Activated CD4-positive, alpha-beta T cell treated with anti-CD3 and anti-CD28 coated beads for 4 hours (primary cell): ENCODE results near the gene RPRD1B.

Source experiments
- DNase-seq, 2 donors: peaks; one replicate each; pipeline ENCODE4 v3.0.0-alpha.2; 2020

RPRD1B gene

GRCh38 chr20:38125157-38126056 is 91.9 kb downstream of the RPRD1B start:
- no peak for DNase-seq

DNA sequence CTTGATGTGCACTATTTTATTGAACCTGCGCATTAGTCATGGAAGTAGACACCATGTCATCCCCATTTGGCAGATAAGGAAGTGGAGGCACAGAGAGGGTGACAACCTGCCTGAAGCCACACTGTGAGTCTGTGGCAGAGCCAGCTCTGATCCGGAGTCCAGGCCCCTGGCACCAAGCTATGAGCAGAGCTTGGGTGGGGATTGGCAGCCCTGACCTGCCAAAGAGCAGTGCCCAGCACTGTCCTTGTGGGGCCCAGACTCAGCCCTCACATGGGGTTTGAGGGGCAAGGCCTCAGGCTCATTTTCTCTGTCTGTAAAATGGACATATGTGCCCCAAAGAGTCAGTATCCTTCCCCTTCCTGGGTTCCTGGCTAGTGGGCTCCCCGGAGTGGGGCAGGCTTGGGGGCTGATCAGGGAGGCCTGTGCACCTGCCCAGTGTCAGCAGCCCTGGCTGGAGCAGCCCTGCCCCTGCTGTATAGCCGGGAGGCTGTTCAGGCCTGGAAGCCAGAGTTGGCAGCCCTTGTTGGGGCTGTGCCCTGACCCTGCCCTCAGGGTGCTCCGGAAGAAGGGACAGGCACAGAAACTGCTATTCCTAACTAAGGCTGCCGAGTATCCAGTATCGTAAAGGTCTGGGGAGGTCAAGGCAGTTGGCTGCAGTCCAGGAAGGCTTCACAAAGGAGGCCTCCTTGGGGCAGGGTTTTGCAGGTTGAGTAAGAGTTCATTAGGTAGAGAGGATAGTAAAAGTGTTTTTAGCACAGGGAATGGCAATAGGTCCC is 92.8 kb downstream of the RPRD1B start:
- DNase-seq = no peak

- DNase-seq = no peak
These were observed 93.5 kb downstream of the RPRD1B start for GRCh38 chr20:38126932-38127621.

DNA sequence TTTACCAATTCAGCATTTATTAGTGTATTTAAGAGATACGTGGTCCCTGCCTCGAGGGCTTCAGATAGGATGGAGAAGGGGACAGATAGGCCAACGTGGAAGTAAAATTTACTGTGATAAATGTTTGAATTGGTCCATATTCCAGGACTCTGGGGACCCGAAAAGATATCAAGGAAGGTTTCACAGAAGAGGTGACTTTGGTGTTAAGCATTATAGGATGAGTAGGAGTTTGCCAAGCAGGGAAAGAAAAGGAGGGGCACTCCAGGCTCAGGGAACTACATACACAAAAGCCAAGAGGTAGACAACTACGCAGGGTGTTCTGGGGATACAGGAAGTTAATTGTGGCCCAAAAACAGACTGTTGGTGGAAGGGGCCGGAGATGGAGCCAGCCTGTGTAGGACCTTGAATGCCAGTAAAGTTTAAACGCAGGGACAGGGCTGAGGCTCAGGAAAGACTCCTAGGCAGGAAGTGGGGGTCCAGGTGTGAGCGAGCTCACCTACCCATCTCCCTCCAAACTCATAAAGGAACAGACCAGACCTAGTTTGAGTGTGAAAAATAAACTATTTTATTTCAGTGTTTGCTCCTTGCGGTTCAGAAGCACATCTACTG is 94.5 kb downstream of the RPRD1B start:
- no peak for DNase-seq

DNA sequence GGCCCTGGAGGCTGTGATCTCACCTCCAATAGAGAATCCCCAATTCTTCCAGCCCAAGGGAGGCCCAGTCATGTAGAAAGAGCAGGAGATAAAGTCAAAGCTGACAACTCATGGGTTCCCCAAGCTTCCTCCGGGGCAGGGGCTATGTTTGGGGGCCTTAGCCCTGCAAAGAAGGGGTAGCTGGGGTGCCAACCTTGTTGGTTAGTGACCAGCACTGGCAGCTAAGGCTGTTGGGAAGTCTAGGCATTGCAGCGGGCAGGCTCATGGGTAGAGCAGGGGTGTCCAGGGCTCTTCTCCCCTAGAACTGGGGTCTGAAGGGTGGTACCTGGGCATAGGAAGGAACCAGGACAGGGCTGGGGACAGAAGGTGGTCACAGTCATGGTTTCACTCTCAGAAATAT is 95.1 kb downstream of the RPRD1B start:
- no peak for DNase-seq

DNA sequence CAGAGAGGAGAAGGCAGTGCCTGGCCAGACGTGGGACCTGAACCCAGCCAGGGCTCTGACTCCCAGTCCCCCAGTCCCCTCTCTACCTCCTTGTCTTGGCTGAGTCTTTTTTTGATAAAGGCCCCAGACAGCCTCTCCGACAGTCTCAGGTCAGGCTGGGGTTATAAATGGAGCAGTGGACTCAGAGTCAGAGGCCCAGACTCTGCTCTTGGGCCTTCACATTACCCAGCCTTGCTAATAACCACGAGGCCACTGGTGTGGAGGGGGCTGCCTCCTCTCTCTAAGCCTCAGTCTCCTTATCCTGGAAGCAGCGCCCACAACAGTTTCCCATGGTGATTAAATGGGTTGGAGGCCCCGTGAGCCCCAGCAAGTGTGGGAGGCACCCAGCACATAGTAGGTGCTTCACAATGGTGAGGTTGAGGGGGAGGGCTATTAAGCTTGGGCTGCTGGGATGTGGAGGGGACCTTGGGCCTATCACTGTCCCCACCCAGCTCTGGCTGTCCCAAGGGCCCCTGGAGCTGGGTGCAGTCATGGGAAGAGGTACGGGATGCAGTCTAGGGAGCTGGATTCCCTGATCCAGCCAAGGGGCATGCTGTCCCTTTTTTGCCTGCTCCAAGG is 95.8 kb downstream of the RPRD1B start:
- DNase-seq = no peak

DNA sequence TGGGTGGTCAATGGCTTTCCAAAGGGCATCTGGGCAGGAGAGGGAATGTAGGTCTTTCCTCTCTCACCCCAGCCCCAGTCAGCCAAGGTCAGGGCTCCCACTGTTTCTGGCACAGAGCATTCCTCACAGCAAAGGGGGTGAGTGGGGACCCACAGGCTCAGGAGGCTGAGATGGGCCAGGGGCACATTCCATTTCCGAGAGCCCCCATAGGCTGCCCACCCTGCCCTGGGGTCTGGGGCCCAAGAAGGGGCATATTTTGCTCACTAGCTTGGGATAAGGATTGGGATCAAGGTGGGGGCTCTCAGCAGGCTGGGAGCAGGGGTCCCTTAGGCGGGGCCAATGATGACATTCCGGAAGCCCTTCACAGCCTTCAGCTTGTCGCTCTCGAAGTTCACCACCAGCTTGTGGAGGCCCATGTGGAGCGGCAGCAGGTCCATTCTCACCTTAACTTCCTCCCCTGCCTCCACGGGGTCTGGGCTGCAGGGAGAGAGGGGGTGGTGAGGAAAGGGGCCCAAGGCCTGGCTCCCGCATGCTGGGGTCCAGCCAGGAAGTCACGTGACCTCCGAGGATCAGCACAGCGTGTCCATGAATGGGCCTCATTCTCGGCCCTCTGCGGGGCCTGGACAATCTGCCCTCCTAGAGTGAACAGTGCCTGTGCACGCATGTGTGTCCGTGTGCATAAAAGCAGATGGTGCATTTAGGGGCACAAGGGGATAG is 96.5 kb downstream of the RPRD1B start:
- no peak for DNase-seq

DNA sequence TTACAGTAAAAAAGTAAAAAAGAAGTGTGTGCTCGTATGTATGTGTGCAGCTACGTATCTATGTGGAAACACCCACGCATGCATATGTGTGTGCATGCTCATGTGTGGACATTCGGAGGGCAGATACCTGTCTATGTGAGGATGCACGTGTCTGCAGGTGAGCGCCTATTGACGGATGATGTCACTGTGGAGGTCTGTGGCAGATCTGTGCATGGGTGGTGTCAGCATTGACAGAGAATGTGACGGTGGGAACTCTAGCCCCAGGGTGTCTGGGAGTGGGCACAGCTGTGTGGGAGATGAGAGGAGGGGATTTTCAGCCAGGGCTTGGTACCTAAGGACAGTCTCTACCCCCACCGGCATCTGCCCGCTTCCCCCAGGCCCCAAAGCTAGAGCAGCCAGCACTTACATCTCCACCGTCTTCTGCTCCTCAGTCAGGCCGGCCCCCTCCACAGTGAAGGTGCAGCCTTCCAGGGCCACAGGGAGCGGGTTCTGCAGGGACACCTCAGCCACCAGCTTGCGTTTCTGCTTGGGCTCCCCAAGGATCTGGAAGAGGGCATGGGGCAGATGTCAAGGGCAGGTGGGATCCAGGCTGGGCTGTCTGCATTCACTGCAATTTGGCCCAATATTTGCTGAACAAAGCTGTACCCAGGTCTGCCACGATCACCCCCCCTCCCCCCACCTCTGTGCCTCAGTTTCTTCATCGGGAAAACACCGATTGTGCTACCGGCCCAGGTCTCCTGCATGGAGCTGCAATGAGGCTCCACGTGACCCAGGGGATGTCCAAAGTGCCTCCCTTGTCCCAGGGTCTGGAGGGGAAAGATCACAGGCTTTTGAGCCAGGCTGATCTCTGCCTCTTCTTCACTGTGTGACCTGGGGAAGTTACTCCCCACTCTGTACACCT is 97.4 kb downstream of the RPRD1B start:
- no peak for DNase-seq

DNA sequence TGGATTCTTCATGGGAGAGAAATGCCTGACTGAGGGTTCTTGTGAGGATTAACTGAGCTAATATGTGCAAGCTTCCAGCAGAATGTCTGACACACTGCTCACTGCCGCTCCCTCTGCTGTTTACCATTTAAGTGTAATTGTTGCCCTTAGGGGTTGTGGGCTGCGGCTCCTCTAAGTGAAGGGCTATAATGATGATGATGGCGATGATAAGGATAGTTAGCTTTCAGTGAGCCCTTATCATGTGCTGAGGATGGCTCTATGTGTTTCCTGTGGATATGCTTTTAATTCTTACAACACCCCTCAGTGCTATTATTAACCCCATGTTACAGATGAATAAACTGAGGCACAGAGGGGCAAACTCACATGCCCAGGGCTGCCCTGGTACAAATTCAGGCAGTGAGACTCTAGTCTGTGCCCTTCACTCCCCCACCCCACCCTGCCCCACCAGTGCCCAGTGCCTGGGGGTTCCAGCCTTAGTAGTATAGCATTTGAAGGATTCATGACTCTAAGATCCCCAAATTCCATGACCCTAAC is 98.1 kb downstream of the RPRD1B start:
- no peak for DNase-seq

DNA sequence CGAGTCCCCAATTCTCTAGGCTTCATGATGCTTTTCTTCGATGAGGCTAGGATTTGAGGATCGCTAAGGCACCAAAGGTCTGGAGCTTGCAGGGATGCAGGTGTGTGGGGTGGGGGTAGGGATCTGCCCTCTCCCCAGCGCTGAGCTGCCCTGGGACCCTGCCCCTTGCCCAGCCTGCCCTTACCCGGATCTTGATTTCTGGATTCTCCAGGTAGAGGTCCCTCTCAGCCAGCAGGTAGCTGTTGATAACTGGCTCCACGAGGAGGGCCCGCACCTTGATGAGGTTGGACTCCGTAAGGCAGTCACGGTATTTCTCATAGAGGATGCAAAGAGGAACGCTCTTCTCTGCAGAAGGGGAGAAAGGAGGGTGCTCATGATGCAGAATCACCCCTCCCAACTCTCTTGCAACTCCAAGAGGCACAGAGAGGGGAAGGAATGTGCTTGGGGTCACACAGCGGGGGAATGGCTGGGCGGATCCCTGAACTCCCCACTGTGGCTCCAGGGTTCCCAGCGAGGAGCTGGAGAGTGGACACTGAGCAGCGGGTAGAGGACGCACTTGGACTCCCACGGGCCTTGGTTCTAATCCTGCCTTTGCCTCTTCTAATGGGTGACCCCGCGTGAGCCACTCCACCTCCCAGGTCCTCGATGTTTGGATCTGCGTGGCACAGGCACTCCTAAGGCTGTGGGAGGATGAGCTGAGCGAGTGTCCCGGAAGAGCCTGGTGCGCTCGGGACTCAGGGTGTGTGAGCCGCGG is 98.8 kb downstream of the RPRD1B start:
- DNase-seq = no peak

DNA sequence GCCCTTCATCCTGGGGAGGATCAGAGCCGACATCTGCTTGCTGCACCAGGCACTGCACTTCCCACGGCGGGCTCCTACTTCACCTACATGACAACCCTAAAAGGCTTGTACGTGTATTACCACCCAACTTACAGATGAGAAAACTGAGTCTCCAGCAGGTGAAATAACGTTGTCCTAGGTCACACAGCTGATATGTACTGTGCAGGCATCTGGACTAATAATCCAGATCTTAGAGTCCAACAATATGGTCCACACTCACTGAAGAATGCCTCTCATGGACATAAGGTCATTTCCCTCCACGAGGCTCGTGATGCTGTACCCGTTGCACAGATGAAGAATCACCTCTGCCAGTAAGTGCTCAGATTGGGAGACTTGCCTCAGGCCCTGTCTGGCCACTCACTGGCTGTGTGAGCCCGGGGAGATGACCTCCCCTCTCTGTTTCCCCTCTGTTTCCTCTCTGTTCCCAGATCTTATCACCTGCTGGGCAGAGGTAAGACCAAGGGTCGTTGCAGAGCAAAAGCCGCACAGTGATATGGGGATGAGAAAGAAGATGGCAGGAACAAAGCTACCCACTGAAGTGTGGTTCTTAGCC is 99.5 kb downstream of the RPRD1B start:
- DNase-seq = no peak

DNA sequence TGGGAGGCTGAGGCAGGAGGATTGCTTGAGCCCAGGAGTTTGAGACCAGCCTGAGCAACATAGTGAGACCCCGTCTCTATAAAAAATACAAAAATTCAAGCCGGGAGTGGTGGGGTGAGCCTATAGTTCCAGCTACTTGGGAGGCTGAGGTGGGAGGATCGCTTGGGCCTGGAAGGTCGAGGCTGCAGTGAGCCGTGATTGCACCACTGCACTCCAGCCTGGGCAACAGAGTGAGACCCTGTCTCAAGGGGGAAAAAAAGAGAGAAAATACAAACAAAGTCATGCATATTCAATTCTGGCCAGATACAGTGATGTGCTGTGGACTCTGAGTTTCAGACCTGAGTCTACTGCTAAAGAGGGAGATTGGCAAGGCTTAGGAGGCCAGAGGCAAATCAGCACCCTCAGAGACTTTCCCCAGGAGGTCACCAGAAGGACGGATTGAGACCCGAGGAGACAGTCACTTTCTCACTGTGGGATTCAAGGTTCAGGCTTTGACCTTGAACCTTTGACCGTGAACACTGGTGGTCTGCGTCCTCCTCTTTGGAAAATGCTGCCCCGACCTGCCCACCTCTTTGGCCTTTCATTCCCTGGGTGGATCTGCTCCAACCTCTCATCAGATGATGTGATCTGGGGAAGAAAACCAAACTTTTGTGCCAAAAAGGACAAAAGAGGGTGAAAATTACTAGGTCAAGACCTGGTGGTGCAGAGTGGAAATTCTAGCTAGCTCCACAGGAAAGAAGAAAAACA is 100.3 kb downstream of the RPRD1B start:
- no peak for DNase-seq

DNA sequence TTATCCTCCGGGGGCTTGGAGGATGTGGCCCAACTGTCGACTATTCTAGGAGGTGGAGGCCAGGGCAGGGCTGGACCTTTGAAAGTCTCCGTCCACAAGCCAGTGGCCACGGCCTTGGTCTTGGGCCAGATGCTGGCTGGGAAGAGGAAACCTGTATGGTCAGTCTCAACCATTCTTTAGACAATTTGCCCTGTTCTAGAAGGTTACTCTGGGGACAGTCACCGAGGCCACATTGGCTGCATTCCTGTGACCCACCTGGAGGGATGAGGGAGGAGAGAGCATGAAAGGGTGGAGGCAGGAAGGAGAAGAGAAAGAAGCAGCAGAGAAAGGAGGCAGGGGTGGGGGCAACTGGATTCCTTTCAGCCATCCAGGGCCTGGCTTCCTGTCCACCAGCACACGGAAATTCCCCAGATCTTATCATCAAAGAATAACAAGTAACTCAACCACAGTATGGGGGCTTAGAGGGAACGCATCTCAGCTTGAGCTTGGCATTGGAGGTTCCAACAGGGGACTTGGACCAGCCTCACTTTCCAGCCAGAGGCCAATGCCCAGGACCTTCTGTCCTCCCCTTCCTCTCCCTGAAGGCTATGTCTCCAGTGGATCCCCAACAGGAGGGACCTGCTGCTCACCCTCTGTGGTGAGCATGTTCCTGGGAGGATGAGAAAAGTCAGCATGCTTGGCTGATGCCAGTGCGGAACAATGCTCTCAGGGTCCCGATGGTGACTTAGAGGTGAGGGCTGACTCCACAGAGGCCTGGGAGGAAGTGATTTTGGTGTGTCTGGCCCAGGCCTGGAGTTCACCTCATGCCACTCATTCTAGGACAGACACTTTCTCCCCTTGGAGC is 101.1 kb downstream of the RPRD1B start:
- no peak for DNase-seq

DNA sequence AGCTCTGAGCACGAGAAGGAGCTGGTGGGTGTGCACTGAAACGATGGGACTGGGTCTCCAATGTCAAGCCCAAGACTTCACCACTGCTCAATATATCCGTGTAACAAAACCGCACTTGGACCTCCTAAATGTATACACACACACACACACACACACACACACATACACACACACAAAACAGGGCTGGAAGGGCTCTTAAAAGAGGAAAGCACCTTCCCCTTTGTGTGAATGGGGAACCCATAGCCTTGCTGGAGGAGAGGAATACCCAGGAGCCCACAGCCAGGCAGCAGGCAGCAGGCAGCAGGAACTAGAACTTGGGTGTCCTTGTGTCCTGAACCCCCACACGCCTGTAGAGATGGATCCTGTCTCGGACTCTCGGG is 101.7 kb downstream of the RPRD1B start:
- DNase-seq = no peak

GRCh38 chr20:38135651-38136420 is 102.3 kb downstream of the RPRD1B start:
- no peak for DNase-seq

DNA sequence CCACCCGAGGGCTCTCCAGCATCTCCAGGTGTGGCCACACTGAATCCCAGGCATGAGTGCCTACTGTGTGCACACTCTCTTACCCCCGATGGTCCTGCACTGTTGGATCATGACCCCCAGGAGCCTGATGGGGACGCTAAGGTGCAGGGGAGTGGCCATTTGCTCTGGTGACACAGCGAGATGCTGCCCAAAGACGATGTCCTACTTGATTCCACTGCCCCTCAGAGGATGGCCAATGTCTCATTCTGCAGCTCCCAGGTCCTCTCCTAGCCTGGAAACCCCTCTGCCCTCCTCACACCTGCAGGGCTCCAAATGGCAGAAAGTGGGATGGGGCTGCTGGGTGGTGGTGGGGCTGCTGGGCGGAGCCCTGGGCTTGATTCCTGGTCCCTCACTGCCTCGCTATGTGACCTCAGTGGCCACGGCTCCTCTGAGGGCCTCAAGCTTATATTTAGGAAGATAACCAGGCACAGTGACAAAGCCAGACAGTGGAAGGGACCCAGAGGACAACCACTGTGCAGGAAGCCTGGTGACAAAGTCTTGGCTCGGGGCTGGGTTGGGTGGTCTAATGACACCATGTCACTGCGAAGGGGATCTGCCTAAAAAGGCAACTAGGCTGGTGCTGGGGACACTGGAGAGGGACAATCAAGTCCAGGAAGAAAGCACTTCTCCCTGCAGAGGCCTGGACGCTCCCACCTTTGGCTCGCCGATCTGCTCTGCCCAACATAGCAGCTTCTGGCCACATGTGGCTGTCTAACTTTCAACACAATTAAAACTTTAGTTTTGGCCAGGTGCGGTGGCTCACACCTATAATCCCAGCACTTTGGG is 103.1 kb downstream of the RPRD1B start:
- no peak for DNase-seq
